Thymus (tissue), 11 donors: ENCODE measurements around the gene SLC28A1. TPM values are rescaled to one million over a fixed set of nuclear protein-coding genes. Genes with fewer than 3 reads are reported as not detected.

Experiments
- DNase-seq, 9 donors: peaks; one replicate each; pipeline ENCODE4 v3.0.0-alpha.2; 2013; ENCODE audit warnings: low spot score in 9 of 9, low read depth in 6 of 9, missing footprints in 1 of 9
- H3K27ac ChIP-seq, 2 donors: one replicate each; pipeline ENCODE4 v1.5.1; 2013; ENCODE audit warnings: control low read depth in 1 of 2, low read depth in 1 of 2, low read length in 1 of 2, mild to moderate bottlenecking in 1 of 2, moderate library complexity in 1 of 2
- H3K27me3 ChIP-seq, 2 donors: one replicate each; pipeline ENCODE4 v1.5.1; 2013; ENCODE audit warnings: low read length in 1 of 2; ENCODE audit not compliant: control insufficient read depth in 2 of 2, insufficient read depth in 1 of 2
- H3K36me3 ChIP-seq, 2 donors: one replicate each; pipeline ENCODE4 v1.5.1; 2013; ENCODE audit warnings: low read length in 1 of 2, mild to moderate bottlenecking in 1 of 2, moderate library complexity in 1 of 2; ENCODE audit not compliant: control insufficient read depth in 2 of 2, insufficient read depth in 2 of 2
- H3K4me1 ChIP-seq, 2 donors: one replicate each; pipeline ENCODE4 v1.5.1; 2013; ENCODE audit warnings: low read length in 2 of 2; ENCODE audit not compliant: control insufficient read depth in 2 of 2, insufficient read depth in 2 of 2
- H3K4me3 ChIP-seq, 2 donors: one replicate each; pipeline ENCODE4 v1.5.1; 2013; ENCODE audit warnings: low read length in 2 of 2, control low read depth in 1 of 2, mild to moderate bottlenecking in 1 of 2
- H3K9me3 ChIP-seq, 2 donors: one replicate each; pipeline ENCODE4 v1.5.1; 2013; ENCODE audit warnings: low read length in 1 of 2, mild to moderate bottlenecking in 1 of 2; ENCODE audit not compliant: control insufficient read depth in 2 of 2, insufficient read depth in 1 of 2
- WGBS: extraction: QIAGEN DNeasy Blood & Tissue Kit; methylation state at CpG from one replicate; pipeline ENCODE4 v1.1.7; 2013; 5-methylcytosine and 5-hydroxymethylcytosine counted together
- polyA plus RNA-seq: library from polyadenylated mRNA; stranded (reverse); fragments of 200-250 nt; gene quantifications from one replicate; pipeline ENCODE4 v1.2.3, GENCODE V29; 2013
- total RNA-seq: library from RNA; stranded (reverse); fragments of 120-200 nt; gene quantifications from one replicate; pipeline ENCODE4 v1.2.4, GENCODE V29; 2013
- donor health status: healthy.

The SLC28A1 gene
- total and polyA plus RNA-seq, 2 donors: 0.05 to 0.18 TPM

DNA sequence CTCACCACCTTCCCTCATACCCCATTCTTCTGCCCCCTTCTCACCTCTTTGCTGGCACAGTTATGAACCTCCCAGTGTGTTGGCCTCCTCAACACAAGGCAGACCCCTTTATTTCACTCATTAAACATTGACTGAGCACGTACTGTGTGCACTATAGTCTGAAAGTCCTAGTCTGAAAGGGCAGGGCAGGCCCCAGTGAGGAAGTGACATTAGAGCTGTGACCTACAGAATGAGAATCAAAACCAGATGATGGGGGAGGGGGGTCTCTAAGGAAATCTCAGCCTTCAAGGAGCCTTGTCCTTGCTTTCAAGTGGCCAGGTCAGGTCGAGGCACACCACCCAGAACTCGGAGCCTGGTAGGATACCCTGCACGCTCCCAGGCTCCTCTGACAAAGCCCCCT lies 3.5 kb downstream of the SLC28A1 start:
- Histone ChIP-seq H3K27ac (no peak overlapping the region), H3K27me3 (no peaks in the 10 kb centered on the region), H3K4me1 (no peaks in the 10 kb centered on the region), H3K36me3 (no peaks in the 10 kb centered on the region), H3K9me3 (no peaks in the 10 kb centered on the region), H3K4me3 (no peak overlapping the region)
- WGBS: 92% methylated on average over 4 of the region's 4 CpGs
- no peak for DNase-seq

GRCh38 chr15:84888639-84889038 lies 4.2 kb downstream of the SLC28A1 start:
- no peaks in the 10 kb centered on the region for H3K36me3 ChIP-seq
- H3K27me3 ChIP-seq: no peaks in the 10 kb centered on the region
- H3K27ac ChIP-seq: no peak overlapping the region
- H3K4me3 ChIP-seq: no peak overlapping the region
- H3K4me1 ChIP-seq: no peaks in the 10 kb centered on the region
- H3K9me3 ChIP-seq: no peaks in the 10 kb centered on the region
- no peak for DNase-seq
- whole genome bisulfite sequencing: 97% methylated on average over 17 of the region's 17 CpGs

DNA sequence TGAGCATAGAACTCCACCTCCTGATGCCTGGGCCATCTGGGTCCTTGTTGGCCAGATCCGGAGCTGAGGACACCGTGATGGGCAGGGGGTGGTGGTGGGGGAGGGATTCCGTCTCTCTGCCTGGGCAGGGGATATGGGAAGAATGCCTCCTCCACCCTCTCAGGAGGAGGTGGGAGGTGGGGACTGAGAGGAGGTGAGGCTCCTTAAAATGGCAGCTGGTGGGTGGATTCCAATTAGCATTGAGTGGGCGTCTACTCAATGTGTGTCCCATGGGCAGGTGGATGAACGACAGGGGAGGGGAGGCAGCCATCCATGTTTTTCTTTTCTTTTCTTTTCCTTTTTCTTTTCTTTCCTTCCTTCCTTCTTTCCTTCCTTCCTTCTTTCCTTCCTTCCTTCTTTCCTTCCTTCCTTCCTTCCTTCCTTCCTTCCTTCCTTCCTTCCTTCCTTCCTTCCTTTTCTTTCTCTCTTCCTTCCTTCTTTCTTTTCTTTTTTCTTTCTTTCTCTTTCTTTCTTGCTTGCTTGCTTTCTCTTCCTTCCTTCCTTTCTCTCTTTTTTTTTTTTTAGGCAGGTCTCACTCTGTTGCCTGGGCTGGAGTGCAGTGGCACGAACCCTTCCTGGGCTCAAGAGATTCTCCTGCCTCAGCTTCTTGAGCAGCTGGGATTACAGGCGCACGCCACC lies 5.0 kb downstream of the SLC28A1 start:
- Histone ChIP-seq H3K36me3 (no peaks in the 10 kb centered on the region), H3K4me1 (no peaks in the 10 kb centered on the region), H3K27me3 (no peaks in the 10 kb centered on the region), H3K27ac (no peak overlapping the region), H3K9me3 (no peaks in the 10 kb centered on the region), H3K4me3 (no peak overlapping the region)
- no peak for DNase-seq
- WGBS: 94% methylated on average over 8 of the region's 8 CpGs

GRCh38 chr15:84889991-84890669 lies 5.7 kb downstream of the SLC28A1 start:
- H3K27ac ChIP-seq: no peak overlapping the region
- H3K27me3 ChIP-seq: no peaks in the 10 kb centered on the region
- no peak for DNase-seq
- no peaks in the 10 kb centered on the region for H3K4me1 ChIP-seq
- WGBS: 96% methylated on average over 6 of the region's 6 CpGs
- no peaks in the 10 kb centered on the region for H3K36me3 ChIP-seq
- no peak overlapping the region for H3K4me3 ChIP-seq
- no peaks in the 10 kb centered on the region for H3K9me3 ChIP-seq

GRCh38 chr15:84890670-84891162 lies 6.3 kb downstream of the SLC28A1 start:
- no peaks in the 10 kb centered on the region for H3K27me3 ChIP-seq
- WGBS: 98% methylated on average over 5 of the region's 5 CpGs
- no peaks in the 10 kb centered on the region for H3K36me3 ChIP-seq
- no peak for DNase-seq
- H3K4me1 ChIP-seq: no peaks in the 10 kb centered on the region
- H3K4me3 ChIP-seq: no peak overlapping the region
- H3K9me3 ChIP-seq: no peaks in the 10 kb centered on the region
- H3K27ac ChIP-seq: no peak overlapping the region

DNA sequence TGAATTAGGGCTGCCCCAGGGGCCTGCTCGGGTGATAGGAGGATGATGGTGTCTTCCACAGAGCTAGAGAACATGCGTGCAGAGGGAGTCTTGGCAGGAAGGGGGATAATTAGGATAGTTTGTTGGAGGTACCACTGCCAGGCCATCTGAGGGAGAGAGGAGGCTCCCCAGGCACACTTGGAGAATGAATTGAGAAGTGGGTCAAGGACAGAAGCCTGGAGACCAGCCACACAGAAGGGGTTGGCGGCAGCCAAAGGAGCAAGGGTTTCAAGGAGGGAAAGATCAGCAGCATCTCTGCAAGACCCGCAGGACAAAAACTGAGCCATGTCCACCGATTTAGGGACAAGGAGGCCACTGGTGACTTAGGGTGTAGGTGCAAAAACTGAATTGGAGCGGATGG lies 6.9 kb downstream of the SLC28A1 start:
- DNase-seq: no peak
- no peaks in the 10 kb centered on the region for H3K36me3 ChIP-seq
- H3K4me1 ChIP-seq: no peaks in the 10 kb centered on the region
- WGBS: 98% methylated on average over 6 of the region's 6 CpGs
- H3K27ac ChIP-seq: no peak overlapping the region
- no peaks in the 10 kb centered on the region for H3K9me3 ChIP-seq
- no peak overlapping the region for H3K4me3 ChIP-seq
- H3K27me3 ChIP-seq: no peaks in the 10 kb centered on the region

- no peak overlapping the region for H3K4me3 ChIP-seq
- H3K9me3 ChIP-seq: no peaks in the 10 kb centered on the region
- no peaks in the 10 kb centered on the region for H3K4me1 ChIP-seq
- H3K27me3 ChIP-seq: no peaks in the 10 kb centered on the region
- no peak for DNase-seq
- H3K36me3 ChIP-seq: no peaks in the 10 kb centered on the region
- 87% methylated on average over 10 of the region's 10 CpGs for WGBS
- no peak overlapping the region for H3K27ac ChIP-seq
Observed at GRCh38 chr15:84892786-84893307, 8.4 kb downstream of the SLC28A1 start.

DNA sequence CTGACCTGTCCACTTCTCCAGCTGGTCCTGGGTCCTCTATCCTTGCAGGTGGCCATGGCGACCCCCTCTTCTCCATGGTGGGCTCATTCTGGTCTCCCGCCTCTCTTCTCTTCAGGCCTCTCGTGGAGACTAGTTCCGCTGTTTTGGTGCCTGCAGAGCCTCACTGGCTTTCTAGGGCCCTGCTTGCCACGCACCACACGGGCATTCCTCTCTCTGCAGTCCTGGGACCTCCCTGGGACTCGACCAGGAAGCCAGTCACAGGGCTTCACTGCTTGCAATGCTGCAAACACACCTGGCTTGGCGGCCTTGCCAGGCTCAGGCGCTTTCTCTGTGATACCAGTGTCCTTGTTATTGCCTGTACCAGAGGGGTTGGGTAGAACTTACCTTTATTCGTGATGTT lies 9.1 kb downstream of the SLC28A1 start:
- Histone ChIP-seq H3K36me3 (no peaks in the 10 kb centered on the region), H3K4me1 (no peaks in the 10 kb centered on the region), H3K27ac (no peak overlapping the region), H3K27me3 (no peaks in the 10 kb centered on the region), H3K4me3 (no peak overlapping the region), H3K9me3 (no peaks in the 10 kb centered on the region)
- no peak for DNase-seq
- WGBS: 92% methylated on average over 10 of the region's 10 CpGs

DNA sequence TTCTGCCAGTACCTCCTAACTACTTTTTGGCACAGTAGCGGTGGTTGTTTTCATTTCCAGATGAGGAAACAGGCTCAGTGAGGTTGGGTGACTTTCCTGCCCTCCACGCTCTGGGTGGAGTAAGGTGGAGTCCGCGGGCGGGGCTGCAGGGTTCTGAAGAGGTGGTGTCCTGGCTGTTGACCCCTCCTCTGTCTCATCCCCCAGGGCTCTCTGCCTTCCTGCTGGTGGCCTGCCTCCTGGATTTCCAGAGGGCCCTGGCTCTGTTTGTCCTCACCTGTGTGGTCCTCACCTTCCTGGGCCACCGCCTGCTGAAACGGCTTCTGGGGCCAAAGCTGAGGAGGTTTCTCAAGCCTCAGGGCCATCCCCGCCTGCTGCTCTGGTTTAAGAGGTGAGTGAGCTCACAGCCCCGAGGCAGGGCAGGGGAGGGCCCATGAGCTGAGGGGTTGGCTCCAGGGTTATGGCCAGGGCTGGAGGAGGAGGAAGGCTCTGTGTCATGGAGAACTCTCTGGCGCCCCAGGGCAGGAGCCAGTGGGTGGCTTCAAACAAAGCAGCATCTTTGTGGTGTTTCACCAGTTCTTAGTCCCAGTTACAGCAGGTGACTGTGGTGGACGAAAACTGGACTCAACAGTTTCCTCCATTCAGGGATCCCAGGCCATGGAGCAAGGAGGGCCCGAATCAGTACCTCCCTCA lies 10.4 kb downstream of the SLC28A1 start:
- WGBS: 96% methylated on average over 12 of the region's 12 CpGs
- DNase-seq: no peak
- Histone ChIP-seq H3K27ac (no peak overlapping the region), H3K9me3 (no peaks in the 10 kb centered on the region), H3K4me3 (no peak overlapping the region), H3K27me3 (no peaks in the 10 kb centered on the region), H3K36me3 (no peaks in the 10 kb centered on the region), H3K4me1 (no peaks in the 10 kb centered on the region)
